Measurements from ENCODE around the gene DNAH2.

The DNAH2 gene

DNA sequence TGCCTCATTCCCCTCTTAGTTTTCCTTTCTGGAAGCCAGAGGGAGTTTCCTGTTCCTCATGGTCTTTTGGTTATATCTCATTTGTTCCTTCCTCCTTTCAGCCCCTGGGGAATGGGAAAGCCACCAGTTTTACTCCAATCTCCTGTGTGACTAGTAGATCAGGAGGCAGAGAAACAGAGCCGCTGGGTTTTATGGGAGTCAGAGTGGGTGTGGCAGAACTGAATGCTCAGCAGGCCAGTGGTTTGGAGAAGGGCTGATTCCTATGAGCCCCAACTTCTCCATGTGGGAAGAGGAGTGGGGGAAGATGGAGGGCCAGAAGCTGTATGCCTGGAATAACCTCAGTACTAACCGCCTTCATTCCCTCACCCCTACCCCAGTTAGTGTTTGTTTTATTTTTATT lies 4.1 kb downstream of the DNAH2 start:
- DNase-seq (ENCODE audit: low spot score): no peak

GRCh38 chr17:7727886-7728285 lies 10.3 kb downstream of the DNAH2 start:
- DNase-seq (ENCODE audit: low spot score): no peak

DNA sequence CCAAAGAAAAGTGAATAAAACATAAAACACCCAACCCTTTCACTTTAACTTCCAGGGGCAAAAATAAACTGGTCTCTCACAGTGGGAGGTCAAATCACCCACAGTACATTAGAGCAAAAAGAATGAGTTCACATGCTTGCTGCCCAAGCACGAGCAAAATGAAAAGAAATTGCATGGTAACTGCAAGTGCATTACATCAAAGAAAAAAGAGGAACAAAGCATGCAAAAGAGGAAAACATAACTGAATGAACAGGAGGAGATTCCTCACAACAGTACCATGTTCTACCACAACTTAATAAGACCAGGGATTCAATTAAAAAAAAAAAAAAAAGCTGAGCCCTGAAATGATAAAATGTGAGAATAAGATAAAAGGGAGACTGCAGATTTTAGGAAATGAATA lies 12.3 kb downstream of the DNAH2 start:
- DNase-seq (ENCODE audit: low spot score): no peak

GRCh38 chr17:7732981-7733539 lies 15.5 kb downstream of the DNAH2 start:
- DNase-seq (ENCODE audit: low spot score): no peak

- no peak for DNase-seq (ENCODE audit: low spot score)
These were observed 20.1 kb downstream of the DNAH2 start for GRCh38 chr17:7737601-7738000.

DNA sequence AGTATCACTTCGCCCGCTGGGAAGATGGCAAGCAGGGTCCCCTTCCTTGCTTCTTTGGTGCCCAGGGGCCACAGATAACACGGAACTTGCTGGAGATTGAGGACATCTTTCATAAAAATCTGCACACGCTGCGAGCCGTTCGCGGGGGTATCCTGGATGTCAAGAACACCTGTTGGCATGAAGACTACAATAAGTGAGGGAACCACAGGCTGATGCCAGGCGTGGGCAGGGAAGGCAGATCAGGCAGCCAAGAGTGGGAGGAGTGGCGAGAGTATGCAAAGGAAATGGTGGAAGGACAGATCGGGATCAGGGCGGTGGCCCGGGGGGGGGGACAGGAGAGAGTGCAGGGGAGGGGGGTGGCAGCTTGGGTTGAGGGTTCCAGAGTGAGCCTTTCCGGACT lies 22.2 kb downstream of the DNAH2 start:
- DNase-seq (ENCODE audit: low spot score): no peak

DNA sequence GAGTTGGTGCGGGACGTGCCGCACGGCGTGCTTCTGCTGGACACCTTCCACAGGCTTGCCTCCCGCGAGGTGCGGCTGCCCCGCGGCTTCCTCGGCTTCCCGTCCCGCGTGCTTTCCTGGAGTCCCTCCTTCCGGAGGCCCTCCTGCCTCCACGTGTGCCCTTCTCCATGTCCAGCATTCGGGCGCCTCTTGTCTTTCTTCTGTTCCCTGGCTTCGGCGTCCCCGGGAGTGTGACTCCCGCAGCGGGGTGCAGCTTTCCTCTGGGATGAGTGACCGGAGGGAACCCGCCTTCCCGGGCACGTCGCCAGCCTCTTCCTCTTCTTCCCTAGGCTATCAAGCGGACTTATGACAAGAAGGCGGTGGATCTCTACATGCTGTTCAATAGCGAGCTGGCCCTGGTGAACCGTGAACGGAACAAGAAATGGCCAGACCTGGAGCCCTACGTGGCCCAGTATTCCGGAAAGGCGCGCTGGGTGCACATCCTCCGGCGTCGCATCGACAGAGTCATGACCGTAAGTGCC lies 23.0 kb downstream of the DNAH2 start:
- no peak for DNase-seq (ENCODE audit: low spot score)

GRCh38 chr17:7742729-7743128 lies 25.2 kb downstream of the DNAH2 start:
- no peak for DNase-seq (ENCODE audit: low spot score)

GRCh38 chr17:7744416-7744815 lies 26.9 kb downstream of the DNAH2 start:
- no peak for DNase-seq (ENCODE audit: low spot score)

GRCh38 chr17:7745748-7746470 lies 28.4 kb downstream of the DNAH2 start:
- no peak for DNase-seq (ENCODE audit: low spot score)

GRCh38 chr17:7747635-7748071 lies 30.1 kb downstream of the DNAH2 start:
- no peak for DNase-seq (ENCODE audit: low spot score)

DNA sequence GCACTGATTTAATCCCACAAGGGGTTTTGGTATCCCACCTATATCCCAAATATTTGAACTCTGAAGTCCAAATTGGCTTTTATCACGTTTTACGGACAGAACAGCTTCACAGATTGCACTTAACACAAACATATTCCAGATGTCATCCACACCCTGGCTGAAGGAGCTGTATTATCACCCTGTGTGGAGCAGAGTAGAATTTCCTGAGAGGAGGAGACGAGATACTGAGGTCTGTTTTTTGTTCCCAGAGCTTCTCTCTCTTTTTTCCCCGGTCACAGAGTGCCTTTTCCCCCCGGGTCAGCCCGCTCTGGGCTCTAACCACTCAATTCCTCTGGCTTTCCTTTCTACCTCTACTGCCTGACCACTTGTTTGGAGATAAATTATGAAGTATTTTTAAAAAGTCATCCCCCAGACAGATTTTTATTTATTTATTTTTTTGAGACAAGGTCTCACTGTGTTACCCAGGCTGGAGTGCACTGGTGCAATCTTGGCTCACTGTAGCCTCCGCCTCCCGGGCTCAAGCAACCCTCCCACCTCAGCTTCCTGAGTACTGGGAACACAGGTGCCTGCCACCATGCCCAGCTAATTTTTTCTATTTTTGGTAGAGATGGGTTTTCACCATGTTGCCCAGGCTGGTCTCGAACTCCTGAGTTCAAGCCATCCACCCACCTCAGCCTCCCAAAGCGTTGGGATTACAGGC lies 30.7 kb downstream of the DNAH2 start:
- DNase-seq (ENCODE audit: low spot score): no peak

GRCh38 chr17:7750321-7750821 lies 32.8 kb downstream of the DNAH2 start:
- DNase-seq (ENCODE audit: low spot score): no peak

DNA sequence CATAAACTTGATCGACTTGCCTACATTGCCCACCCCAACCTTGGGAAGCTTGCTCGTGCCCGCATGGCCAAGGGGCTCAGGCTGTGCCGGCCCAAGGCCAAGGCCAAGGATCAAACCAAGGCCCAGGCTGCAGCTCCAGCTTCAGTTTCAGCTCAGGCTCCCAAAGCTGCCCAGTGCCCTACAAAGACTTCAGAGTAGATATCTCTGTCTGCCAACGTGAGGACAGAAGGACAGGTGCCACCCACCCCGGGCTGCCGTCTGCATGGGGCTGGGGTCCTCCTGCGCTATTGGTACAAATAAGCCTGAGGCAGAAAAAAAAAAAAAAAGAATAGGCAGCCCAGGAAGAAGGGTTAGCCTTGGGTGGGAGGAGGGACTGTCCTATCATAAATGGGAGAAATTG lies 37.1 kb downstream of the DNAH2 start:
- no peak for DNase-seq (ENCODE audit: low spot score)

DNA sequence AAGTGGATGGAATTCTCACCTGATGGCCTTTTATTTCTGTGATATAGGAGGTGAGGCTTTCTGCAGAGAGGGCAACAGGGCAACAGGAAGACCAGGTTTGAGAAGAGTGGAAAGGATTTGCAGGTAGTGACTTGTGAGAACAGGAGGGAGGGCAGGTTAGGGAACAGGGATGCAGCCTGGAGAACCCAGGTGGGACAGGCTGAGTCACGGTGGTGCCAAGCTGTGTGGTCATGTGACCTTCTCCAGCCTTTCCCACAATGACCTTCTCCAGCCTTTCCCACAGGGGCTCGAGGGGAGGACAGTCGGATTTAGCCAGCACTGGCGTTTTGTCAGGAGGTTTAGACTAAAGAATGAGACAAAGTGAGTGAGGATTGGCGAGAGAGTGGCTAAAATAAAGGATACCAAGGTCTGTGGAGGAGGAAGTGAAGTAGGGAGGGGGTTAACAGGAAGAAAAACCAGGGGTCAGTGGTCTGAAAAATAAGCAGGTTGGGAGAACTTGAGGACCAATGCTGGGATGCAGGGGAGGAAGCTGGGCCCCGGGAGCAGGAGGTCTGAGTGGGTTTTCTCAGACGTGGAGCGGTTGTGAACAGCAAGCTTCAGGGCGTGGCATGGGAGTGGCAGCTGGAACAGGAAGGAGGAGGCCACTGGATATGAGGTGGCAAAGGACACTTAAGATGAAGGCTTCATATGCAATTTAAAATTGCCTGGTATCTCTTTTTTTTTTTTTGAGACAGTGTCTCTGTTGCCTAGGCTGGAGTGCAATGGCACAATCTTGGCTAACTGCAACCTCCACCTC lies 37.7 kb downstream of the DNAH2 start:
- DNase-seq (ENCODE audit: low spot score): no peak

DNA sequence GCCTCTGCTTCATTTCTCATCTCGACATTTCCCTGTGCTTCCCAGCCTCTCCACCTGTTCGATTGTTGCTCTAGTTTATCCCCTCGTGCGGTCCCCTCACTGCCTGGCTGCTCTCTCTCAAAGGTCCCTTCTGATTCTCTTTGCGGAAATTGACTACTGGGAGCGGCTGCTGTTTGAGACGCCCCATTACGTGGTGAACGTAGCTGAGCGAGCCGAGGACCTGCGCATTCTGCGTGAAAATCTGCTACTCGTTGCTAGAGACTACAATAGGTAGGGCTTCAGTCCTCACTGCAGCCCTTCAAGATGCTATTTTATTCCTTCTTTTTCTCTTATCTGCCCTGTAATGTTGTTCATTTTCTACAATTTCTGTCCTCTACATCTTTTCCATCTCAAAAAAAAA lies 39.4 kb downstream of the DNAH2 start:
- no peak for DNase-seq (ENCODE audit: low spot score)

GRCh38 chr17:7763919-7764318 lies 46.4 kb downstream of the DNAH2 start:
- DNase-seq (ENCODE audit: low spot score): no peak

- DNase-seq (ENCODE audit: low spot score): no peak
These were observed 49.5 kb downstream of the DNAH2 start for GRCh38 chr17:7767004-7767403.

DNA sequence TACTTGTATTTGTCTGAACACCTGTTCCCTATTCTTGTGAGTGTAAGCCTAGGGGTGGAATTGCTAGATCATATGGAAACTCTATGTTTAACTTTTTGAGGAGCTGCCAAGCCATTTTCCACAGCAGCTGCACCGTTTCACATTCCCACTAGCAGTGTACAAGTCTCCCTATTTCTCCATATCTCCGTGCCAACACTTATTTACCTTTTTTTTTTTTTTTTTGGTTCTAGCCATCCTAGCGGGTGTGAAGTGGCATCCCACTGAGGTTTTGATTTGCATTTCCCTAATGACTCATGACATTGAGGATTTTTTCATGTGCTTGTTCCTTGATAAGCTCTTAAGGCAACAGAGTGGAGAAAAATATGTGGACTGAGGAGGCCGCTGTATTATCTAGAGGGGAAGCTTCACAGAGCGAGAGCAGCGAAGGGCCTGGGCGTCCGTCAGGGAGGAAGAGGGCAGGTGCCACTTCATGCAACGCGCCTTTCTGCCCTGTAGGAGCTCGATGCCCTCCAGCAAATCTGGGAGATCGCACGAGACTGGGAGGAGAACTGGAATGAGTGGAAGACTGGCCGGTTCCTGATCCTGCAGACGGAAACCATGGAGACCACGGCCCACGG lies 50.0 kb downstream of the DNAH2 start:
- DNase-seq (ENCODE audit: low spot score): no peak

- DNase-seq (ENCODE audit: low spot score): no peak
These were observed 52.3 kb downstream of the DNAH2 start for GRCh38 chr17:7769854-7770253.

- no peak for DNase-seq (ENCODE audit: low spot score)
These were observed 56.5 kb downstream of the DNAH2 start for GRCh38 chr17:7774055-7774521.

GRCh38 chr17:7775051-7775450 lies 57.5 kb downstream of the DNAH2 start:
- DNase-seq (ENCODE audit: low spot score): no peak
